WTC11 (cell line): ENCODE measurements around the gene TKFC. TPM values are rescaled to one million over a fixed set of nuclear protein-coding genes. Genes with fewer than 3 reads are reported as not detected.
A peak's percentile ranks its signal among the peaks of the same experiment; 100 is the strongest.

Experiments used
- ATAC-seq: fragments of 200-7000 bp; cut with Tn5 transposase; 2 replicates; pipeline ENCODE4 v1.10.0; 2021; ENCODE audit warnings: mild to moderate bottlenecking, moderate library complexity
- CTCF ChIA-PET: fragments of 300-600 bp; sonication (Branson Sonifier 250); formaldehyde crosslinking; loops from one replicate; lab custom pipeline; 2021; ENCODE audit warnings: antibody characterized with exemption; lab: Charles Lee
- POLR2A ChIA-PET: fragments of 350-600 bp; sonication (Branson Sonifier 250); formaldehyde crosslinking; loops from one replicate; lab custom pipeline; 2021; ENCODE audit warnings: antibody characterized with exemption; lab: Charles Lee
- DNase-seq: peaks from one replicate; pipeline ENCODE4 v3.0.0; 2021; ENCODE audit warnings: low spot score
- H3K27ac Mint-ChIP-seq: 2 replicates; pipeline ENCODE4 v1.8.0; 2021; ENCODE audit warnings: mixed read lengths
- H3K27me3 Mint-ChIP-seq: 2 replicates; pipeline ENCODE4 v1.8.0; 2021; ENCODE audit warnings: low read depth, mild to moderate bottlenecking, moderate library complexity, mixed read lengths
- H3K36me3 Mint-ChIP-seq: 2 replicates; pipeline ENCODE4 v1.8.0; 2021; ENCODE audit warnings: mixed read lengths
- H3K4me1 Mint-ChIP-seq: 2 replicates; pipeline ENCODE4 v1.8.0; 2022; ENCODE audit warnings: mixed read lengths
- H3K4me3 Mint-ChIP-seq: 2 replicates; pipeline ENCODE4 v1.8.0; 2021; ENCODE audit warnings: mild to moderate bottlenecking, moderate library complexity, mixed read lengths
- H3K9me3 Mint-ChIP-seq: 2 replicates; pipeline ENCODE4 v1.8.0; 2021; ENCODE audit warnings: mixed read lengths
- ATF1 ChIP-seq: sonication (generic); formaldehyde crosslinking; IDR thresholded peaks from 2 replicates; pipeline ENCODE4 v1.8.1; 2023; ENCODE audit warnings: mild to moderate bottlenecking, moderate library complexity, missing genetic modification reagents
- EMX1 ChIP-seq: fragments of 250-450 bp; sonication (Bioruptor Pico); IDR thresholded peaks from 2 replicates; pipeline ENCODE4 v1.8.0; 2021; ENCODE audit warnings: mild to moderate bottlenecking
- FOXJ3 ChIP-seq: sonication (generic); formaldehyde crosslinking; IDR thresholded peaks from 2 replicates; pipeline ENCODE4 v1.9.0; 2021; ENCODE audit warnings: missing genetic modification reagents, mild to moderate bottlenecking, borderline replicate concordance
- FOXK1 ChIP-seq: sonication (generic); formaldehyde crosslinking; IDR thresholded peaks from 2 replicates; pipeline ENCODE4 v1.8.0; 2022; ENCODE audit warnings: mild to moderate bottlenecking, moderate library complexity, missing genetic modification reagents
- GABPB1 ChIP-seq: sonication (generic); formaldehyde crosslinking; IDR thresholded peaks from 2 replicates; pipeline ENCODE4 v1.8.1; 2023; ENCODE audit warnings: mild to moderate bottlenecking, missing genetic modification reagents
- GTF2I ChIP-seq: fragments of 250-450 bp; sonication (Bioruptor Pico); conservative IDR thresholded peaks from 2 replicates; pipeline ENCODE4 v1.4.0; 2021; ENCODE audit warnings: mild to moderate bottlenecking
- HMGA2 ChIP-seq: fragments of 250-450 bp; sonication (Bioruptor Pico); IDR thresholded peaks from 2 replicates; pipeline ENCODE4 v1.4.0; 2021; ENCODE audit warnings: mild to moderate bottlenecking, moderate library complexity
- KAT7 ChIP-seq: sonication (generic); formaldehyde crosslinking; IDR thresholded peaks from 2 replicates; pipeline ENCODE4 v1.8.1; 2023; ENCODE audit warnings: missing genetic modification reagents, mild to moderate bottlenecking, borderline replicate concordance
- MXD4 ChIP-seq: fragments of 250-450 bp; sonication (Bioruptor Pico); IDR thresholded peaks from 2 replicates; pipeline ENCODE4 v1.8.0; 2021; ENCODE audit warnings: mild to moderate bottlenecking, moderate library complexity, borderline replicate concordance
- MYBL2 ChIP-seq: sonication (generic); formaldehyde crosslinking; IDR thresholded peaks from 2 replicates; pipeline ENCODE4 v1.8.1; 2023; ENCODE audit warnings: mild to moderate bottlenecking, moderate library complexity, missing genetic modification reagents
- NFE2L1 ChIP-seq: sonication (generic); formaldehyde crosslinking; IDR thresholded peaks from 2 replicates; pipeline ENCODE4 v1.8.1; 2023; ENCODE audit warnings: missing genetic modification reagents
- TCF7 ChIP-seq: sonication (generic); formaldehyde crosslinking; IDR thresholded peaks from 2 replicates; pipeline ENCODE4 v1.8.0; 2022; ENCODE audit warnings: mild to moderate bottlenecking, low read depth, missing genetic modification reagents, moderate library complexity
- TEAD4 ChIP-seq: sonication (generic); formaldehyde crosslinking; IDR thresholded peaks from 2 replicates; pipeline ENCODE4 v1.8.0; 2022; ENCODE audit warnings: mild to moderate bottlenecking, missing genetic modification reagents
- ZNF138 ChIP-seq: sonication (generic); formaldehyde crosslinking; conservative IDR thresholded peaks from 2 replicates; pipeline ENCODE4 v1.8.1; 2022; ENCODE audit warnings: mild to moderate bottlenecking, moderate library complexity, missing genetic modification reagents
- total RNA-seq: library from RNA; stranded (reverse); gene quantifications from 3 replicates; pipeline ENCODE4 v1.2.3, GENCODE V29; 2021
- TF ChIP-seq, protein P1 (sequence below): sonication (generic); formaldehyde crosslinking; IDR thresholded peaks from 2 replicates; pipeline ENCODE4 v1.8.0; 2023; ENCODE audit warnings: missing genetic modification reagents, mild to moderate bottlenecking, borderline replicate concordance
- TF ChIP-seq, protein P2 (sequence below): sonication (generic); formaldehyde crosslinking; IDR thresholded peaks from 2 replicates; pipeline ENCODE4 v1.8.0; 2023; ENCODE audit warnings: mild to moderate bottlenecking, missing genetic modification reagents
- TF ChIP-seq, protein P3 (sequence below): sonication (generic); formaldehyde crosslinking; IDR thresholded peaks from 2 replicates; pipeline ENCODE4 v1.8.1; 2023; ENCODE audit warnings: mild to moderate bottlenecking, missing genetic modification reagents, moderate library complexity
- TF ChIP-seq, protein P4 (sequence below): sonication (generic); formaldehyde crosslinking; IDR thresholded peaks from 2 replicates; pipeline ENCODE4 v1.8.0; 2022; ENCODE audit warnings: mild to moderate bottlenecking, missing genetic modification reagents
- TF ChIP-seq, protein P5 (sequence below): sonication (generic); formaldehyde crosslinking; conservative IDR thresholded peaks from 2 replicates; pipeline ENCODE4 v1.8.1; 2023; ENCODE audit warnings: mild to moderate bottlenecking, low read depth, missing genetic modification reagents, moderate library complexity
- TF ChIP-seq, protein P6 (sequence below): sonication (generic); formaldehyde crosslinking; IDR thresholded peaks from 2 replicates; pipeline ENCODE4 v1.8.1; 2022; ENCODE audit warnings: mild to moderate bottlenecking, moderate library complexity, missing genetic modification reagents

Gene TKFC
- total RNA-seq, 1 experiment from 2014 or later, result 86.8 TPM

DNA sequence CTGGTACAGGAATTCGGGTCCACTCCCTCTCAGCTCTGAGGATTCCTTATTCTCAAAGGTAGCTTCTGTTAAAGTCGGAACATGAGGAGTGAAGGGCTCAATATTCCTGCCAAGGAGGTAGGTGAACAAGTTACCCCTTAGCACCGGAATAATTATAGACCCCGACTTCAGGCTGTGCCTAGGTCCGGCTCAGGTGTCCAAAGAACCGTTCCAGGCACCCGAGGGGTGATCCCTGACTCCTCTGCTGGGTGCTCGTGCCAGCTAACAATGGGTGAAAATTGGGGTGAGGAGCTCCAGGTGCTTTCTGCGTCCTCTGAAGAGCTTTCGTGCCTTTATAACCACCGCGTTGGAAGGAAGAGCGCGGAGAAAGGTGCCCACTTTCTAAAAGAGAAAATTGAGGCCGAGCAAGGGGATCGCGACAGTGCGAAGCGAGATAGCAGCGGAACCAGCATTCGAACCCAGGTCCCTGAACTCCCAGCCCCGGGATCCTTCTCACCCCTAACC lies 28.3 kb downstream of the TKFC start:
- H3K4me1 Mint-ChIP-seq, result peaks cover 22% of the 10 kb centered on the region
- ChIA-PET CTCF (interaction anchor here (1.2 to 5.4 kb wide), 5 partner anchors 24 to 74 kb away, joined by 5 to 93 read pairs (median 11); partner anchors contain the start of genes CPSF7, SDHAF2 and TMEM216), POLR2A (interaction anchor here (0.8 to 2.7 kb wide), 10 partner anchors 13 to 80 kb away, joined by 4 to 29 read pairs (median 8); partner anchors contain the start of genes CPSF7, DDB1, SDHAF2 and TKFC)
- no peak for DNase-seq
- no peaks in the 10 kb centered on the region for H3K9me3 Mint-ChIP-seq
- H3K36me3 Mint-ChIP-seq, result peaks cover 23% of the 10 kb centered on the region
- H3K27me3 Mint-ChIP-seq, result no peaks in the 10 kb centered on the region
- TF ChIP-seq MXD4 (CRISPR knock-in tag) (no peak), MYBL2 (no peak), NFE2L1 (0 out of 2 replicates have a peak, but pooled peaks have one; percentile 18), ATF1 (CRISPR knock-in tag) (no peak), KAT7 (CRISPR knock-in tag) (0 out of 2 replicates have a peak, but pooled peaks have one; percentile 12), GTF2I (CRISPR knock-in tag) (no peak), TEAD4 (CRISPR knock-in tag) (no peak), FOXK1 (no peak; the same call in 1 of the 2 replicates)
- TF ChIP-seq, protein P1, sequence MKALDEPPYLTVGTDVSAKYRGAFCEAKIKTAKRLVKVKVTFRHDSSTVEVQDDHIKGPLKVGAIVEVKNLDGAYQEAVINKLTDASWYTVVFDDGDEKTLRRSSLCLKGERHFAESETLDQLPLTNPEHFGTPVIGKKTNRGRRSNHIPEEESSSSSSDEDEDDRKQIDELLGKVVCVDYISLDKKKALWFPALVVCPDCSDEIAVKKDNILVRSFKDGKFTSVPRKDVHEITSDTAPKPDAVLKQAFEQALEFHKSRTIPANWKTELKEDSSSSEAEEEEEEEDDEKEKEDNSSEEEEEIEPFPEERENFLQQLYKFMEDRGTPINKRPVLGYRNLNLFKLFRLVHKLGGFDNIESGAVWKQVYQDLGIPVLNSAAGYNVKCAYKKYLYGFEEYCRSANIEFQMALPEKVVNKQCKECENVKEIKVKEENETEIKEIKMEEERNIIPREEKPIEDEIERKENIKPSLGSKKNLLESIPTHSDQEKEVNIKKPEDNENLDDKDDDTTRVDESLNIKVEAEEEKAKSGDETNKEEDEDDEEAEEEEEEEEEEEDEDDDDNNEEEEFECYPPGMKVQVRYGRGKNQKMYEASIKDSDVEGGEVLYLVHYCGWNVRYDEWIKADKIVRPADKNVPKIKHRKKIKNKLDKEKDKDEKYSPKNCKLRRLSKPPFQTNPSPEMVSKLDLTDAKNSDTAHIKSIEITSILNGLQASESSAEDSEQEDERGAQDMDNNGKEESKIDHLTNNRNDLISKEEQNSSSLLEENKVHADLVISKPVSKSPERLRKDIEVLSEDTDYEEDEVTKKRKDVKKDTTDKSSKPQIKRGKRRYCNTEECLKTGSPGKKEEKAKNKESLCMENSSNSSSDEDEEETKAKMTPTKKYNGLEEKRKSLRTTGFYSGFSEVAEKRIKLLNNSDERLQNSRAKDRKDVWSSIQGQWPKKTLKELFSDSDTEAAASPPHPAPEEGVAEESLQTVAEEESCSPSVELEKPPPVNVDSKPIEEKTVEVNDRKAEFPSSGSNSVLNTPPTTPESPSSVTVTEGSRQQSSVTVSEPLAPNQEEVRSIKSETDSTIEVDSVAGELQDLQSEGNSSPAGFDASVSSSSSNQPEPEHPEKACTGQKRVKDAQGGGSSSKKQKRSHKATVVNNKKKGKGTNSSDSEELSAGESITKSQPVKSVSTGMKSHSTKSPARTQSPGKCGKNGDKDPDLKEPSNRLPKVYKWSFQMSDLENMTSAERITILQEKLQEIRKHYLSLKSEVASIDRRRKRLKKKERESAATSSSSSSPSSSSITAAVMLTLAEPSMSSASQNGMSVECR (CRISPR knock-in tag), result no peak; the same call in 1 of the 2 replicates
- no peak for ATAC-seq
- peak overlapping the region; percentile 98 for H3K27ac Mint-ChIP-seq
- peak overlapping the region; percentile 96 for H3K4me3 Mint-ChIP-seq

DNA sequence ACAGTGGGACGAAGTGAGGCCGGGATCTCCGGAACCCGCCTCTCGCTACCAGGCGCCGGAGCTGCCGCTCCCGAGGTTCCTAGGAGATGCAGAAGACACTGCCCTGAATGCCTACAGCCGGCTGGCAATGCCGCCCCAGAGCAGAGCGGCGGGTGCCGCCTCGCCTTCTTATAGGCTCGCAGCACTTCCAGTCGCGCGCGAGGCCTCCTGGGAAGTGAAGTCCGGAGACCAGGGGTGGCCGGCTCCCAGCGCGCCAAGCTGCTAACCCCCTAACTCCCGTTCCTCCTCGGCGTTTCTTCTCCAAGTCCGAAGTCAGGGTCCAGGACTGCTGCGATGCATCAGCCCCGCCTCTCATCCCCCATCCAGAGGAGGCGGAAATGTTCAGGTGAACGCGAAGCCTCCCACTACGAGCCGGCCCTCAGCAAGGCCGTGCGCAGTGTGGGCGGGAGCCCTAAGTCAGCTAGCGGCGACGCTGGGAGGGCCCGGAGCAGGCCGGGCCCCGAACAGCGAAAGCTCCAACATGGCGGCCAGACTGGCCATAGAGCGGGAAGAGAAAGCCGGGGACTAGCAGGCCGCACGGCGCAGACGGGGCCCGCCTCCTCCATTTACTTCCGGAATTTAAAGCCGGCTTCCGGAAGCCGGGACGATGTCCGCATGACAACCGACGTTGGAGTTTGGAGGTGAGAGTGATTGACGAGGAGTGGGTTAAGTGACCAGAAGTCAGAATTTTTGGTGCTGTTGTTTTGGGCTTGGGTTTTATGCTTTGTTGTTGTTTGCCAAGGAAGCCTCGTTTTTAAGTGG lies 28.9 kb downstream of the TKFC start, which contains the start of the genes CYB561A3 and TMEM138:
Gene CYB561A3 (minus strand): TSS at position 142 of the 801 bp plus-strand sequence. CDS start 5,169 bp downstream, outside the sequence.
Gene TMEM138 (plus strand): TSS at position 634 of the 801 bp plus-strand sequence. CDS start 2,017 bp downstream, outside the sequence.
- H3K4me3 Mint-ChIP-seq, result peak within 1 kb of the TSS; percentile 96
- peaks cover 29% of the 10 kb centered on the region for H3K36me3 Mint-ChIP-seq
- no peaks in the 10 kb centered on the region for H3K9me3 Mint-ChIP-seq
- ChIA-PET CTCF (interaction anchor here (0.8 to 5.4 kb wide), 12 partner anchors 14 to 219 kb away, joined by 3 to 93 read pairs (median 4); partner anchors contain the start of genes CPSF7, DDB1, SDHAF2 and TKFC), POLR2A (interaction anchor here (0.7 to 2.7 kb wide), 13 partner anchors 9 to 266 kb away, joined by 3 to 29 read pairs (median 6); partner anchors contain the start of genes CPSF7, DDB1, SDHAF2 and TKFC)
- no peaks in the 10 kb centered on the region for H3K27me3 Mint-ChIP-seq
- DNase-seq (peak; percentile 92), ATAC-seq (peak; percentile 93)
- H3K4me1 Mint-ChIP-seq, result peaks cover 22% of the 10 kb centered on the region
- peak within 1 kb of the TSS; percentile 98 for H3K27ac Mint-ChIP-seq
- TF ChIP-seq HMGA2 (CRISPR knock-in tag), result no peak
- TF ChIP-seq, protein P2, sequence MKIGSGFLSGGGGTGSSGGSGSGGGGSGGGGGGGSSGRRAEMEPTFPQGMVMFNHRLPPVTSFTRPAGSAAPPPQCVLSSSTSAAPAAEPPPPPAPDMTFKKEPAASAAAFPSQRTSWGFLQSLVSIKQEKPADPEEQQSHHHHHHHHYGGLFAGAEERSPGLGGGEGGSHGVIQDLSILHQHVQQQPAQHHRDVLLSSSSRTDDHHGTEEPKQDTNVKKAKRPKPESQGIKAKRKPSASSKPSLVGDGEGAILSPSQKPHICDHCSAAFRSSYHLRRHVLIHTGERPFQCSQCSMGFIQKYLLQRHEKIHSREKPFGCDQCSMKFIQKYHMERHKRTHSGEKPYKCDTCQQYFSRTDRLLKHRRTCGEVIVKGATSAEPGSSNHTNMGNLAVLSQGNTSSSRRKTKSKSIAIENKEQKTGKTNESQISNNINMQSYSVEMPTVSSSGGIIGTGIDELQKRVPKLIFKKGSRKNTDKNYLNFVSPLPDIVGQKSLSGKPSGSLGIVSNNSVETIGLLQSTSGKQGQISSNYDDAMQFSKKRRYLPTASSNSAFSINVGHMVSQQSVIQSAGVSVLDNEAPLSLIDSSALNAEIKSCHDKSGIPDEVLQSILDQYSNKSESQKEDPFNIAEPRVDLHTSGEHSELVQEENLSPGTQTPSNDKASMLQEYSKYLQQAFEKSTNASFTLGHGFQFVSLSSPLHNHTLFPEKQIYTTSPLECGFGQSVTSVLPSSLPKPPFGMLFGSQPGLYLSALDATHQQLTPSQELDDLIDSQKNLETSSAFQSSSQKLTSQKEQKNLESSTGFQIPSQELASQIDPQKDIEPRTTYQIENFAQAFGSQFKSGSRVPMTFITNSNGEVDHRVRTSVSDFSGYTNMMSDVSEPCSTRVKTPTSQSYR (CRISPR knock-in tag), result no peak; the same call in 1 of the 2 replicates
- no peak for TF ChIP-seq ZNF138 (CRISPR knock-in tag)
- TF ChIP-seq, protein P3, sequence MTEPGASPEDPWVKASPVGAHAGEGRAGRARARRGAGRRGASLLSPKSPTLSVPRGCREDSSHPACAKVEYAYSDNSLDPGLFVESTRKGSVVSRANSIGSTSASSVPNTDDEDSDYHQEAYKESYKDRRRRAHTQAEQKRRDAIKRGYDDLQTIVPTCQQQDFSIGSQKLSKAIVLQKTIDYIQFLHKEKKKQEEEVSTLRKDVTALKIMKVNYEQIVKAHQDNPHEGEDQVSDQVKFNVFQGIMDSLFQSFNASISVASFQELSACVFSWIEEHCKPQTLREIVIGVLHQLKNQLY (CRISPR knock-in tag), result no peak
- no peak for TF ChIP-seq EMX1 (CRISPR knock-in tag)
- TF ChIP-seq, protein P4, sequence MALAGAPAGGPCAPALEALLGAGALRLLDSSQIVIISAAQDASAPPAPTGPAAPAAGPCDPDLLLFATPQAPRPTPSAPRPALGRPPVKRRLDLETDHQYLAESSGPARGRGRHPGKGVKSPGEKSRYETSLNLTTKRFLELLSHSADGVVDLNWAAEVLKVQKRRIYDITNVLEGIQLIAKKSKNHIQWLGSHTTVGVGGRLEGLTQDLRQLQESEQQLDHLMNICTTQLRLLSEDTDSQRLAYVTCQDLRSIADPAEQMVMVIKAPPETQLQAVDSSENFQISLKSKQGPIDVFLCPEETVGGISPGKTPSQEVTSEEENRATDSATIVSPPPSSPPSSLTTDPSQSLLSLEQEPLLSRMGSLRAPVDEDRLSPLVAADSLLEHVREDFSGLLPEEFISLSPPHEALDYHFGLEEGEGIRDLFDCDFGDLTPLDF (CRISPR knock-in tag), result 0 out of 2 replicates have a peak, but pooled peaks have one; percentile 48
- peak; percentile 11; the same call in 1 of the 2 replicates for TF ChIP-seq GABPB1 (CRISPR knock-in tag)
- TF ChIP-seq, protein P5, sequence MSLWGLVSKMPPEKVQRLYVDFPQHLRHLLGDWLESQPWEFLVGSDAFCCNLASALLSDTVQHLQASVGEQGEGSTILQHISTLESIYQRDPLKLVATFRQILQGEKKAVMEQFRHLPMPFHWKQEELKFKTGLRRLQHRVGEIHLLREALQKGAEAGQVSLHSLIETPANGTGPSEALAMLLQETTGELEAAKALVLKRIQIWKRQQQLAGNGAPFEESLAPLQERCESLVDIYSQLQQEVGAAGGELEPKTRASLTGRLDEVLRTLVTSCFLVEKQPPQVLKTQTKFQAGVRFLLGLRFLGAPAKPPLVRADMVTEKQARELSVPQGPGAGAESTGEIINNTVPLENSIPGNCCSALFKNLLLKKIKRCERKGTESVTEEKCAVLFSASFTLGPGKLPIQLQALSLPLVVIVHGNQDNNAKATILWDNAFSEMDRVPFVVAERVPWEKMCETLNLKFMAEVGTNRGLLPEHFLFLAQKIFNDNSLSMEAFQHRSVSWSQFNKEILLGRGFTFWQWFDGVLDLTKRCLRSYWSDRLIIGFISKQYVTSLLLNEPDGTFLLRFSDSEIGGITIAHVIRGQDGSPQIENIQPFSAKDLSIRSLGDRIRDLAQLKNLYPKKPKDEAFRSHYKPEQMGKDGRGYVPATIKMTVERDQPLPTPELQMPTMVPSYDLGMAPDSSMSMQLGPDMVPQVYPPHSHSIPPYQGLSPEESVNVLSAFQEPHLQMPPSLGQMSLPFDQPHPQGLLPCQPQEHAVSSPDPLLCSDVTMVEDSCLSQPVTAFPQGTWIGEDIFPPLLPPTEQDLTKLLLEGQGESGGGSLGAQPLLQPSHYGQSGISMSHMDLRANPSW (CRISPR knock-in tag), result no peak
- TF ChIP-seq TCF7 (CRISPR knock-in tag), result no peak
- no peak for TF ChIP-seq FOXJ3
- TF ChIP-seq, protein P6, sequence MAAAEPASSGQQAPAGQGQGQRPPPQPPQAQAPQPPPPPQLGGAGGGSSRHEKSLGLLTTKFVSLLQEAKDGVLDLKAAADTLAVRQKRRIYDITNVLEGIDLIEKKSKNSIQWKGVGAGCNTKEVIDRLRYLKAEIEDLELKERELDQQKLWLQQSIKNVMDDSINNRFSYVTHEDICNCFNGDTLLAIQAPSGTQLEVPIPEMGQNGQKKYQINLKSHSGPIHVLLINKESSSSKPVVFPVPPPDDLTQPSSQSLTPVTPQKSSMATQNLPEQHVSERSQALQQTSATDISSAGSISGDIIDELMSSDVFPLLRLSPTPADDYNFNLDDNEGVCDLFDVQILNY, result peak; percentile 95
- TF ChIP-seq KAT7 (CRISPR knock-in tag), result peak; percentile 21; the same call in 1 of the 2 replicates
